OCI-LY3 (cell line): Measurements from ENCODE around the gene MYDGF.

ENCODE experiments used
- EZH2phosphoT487 ChIP-seq: fragments of 200-600 bp; shearing (Covaris generic); IDR thresholded peaks from 2 replicates; pipeline ENCODE4 v1.6.1; 2018; ENCODE audit warnings: antibody characterized with exemption, mixed run types, low read depth
- TF ChIP-seq, protein P1 (sequence below): fragments of 200-600, 300-600 bp; sonication (generic); IDR thresholded peaks from 2 replicates; pipeline ENCODE4 v1.5.1; 2014; ENCODE audit warnings: antibody characterized with exemption, low read length, low read depth

DNA sequence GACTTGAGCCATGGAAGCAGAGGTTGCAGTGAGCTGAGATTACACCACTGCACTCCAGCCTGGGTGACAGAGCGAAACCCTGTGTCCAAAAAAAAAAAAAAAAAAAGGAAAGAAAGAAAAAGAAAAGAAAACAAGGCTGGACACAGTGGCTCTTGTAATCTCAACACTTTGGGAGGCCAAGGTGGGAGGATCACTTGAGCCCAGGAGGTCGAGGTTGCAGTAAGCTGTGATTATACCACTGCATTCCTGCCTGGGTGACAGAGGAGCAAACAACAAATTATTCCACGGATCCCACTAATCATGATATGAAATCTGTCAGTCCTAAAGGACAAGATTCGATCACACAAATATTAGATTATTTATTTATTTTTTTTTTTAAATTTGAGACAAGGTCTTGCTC lies 3.1 kb upstream of the MYDGF start:
- TF ChIP-seq, protein P1, sequence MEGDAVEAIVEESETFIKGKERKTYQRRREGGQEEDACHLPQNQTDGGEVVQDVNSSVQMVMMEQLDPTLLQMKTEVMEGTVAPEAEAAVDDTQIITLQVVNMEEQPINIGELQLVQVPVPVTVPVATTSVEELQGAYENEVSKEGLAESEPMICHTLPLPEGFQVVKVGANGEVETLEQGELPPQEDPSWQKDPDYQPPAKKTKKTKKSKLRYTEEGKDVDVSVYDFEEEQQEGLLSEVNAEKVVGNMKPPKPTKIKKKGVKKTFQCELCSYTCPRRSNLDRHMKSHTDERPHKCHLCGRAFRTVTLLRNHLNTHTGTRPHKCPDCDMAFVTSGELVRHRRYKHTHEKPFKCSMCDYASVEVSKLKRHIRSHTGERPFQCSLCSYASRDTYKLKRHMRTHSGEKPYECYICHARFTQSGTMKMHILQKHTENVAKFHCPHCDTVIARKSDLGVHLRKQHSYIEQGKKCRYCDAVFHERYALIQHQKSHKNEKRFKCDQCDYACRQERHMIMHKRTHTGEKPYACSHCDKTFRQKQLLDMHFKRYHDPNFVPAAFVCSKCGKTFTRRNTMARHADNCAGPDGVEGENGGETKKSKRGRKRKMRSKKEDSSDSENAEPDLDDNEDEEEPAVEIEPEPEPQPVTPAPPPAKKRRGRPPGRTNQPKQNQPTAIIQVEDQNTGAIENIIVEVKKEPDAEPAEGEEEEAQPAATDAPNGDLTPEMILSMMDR, result no peak
- TF ChIP-seq EZH2phosphoT487, result no peak
